Thyroid gland (tissue), 4 donors: ENCODE data around the gene AVP. TPM values are rescaled to one million over a fixed set of nuclear protein-coding genes. Genes with fewer than 3 reads are reported as not detected.
"Not testable (repeated sequence)": the region's sequence is repeated elsewhere in the genome, so short reads cannot be mapped to it uniquely, and the experiment has no call there.

Experiments
- DNase-seq, 2 donors: peaks; one replicate each; pipeline ENCODE4 v3.0.0-alpha.2; 2019
- H3K27ac ChIP-seq, 3 donors: fragments of 200-600 bp; sonication (generic); 1 replicate in 2 of 3; 2 replicates in 1 of 3; pipeline ENCODE4 v1.5.1; 2016 to 2019; ENCODE audit warnings: mild to moderate bottlenecking in 1 of 3, moderate library complexity in 1 of 3
- H3K27me3 ChIP-seq: fragments of 200-600 bp; sonication (generic); one replicate; pipeline ENCODE4 v1.5.1; 2019
- H3K36me3 ChIP-seq, 2 donors: fragments of 200-600 bp; sonication (generic); one replicate each; pipeline ENCODE4 v1.5.1; 2016 to 2019
- H3K4me1 ChIP-seq, 2 donors: fragments of 200-600 bp; sonication (generic); one replicate each; pipeline ENCODE4 v1.5.1; 2017 to 2019
- H3K4me3 ChIP-seq, 3 donors: fragments of 200-600 bp; sonication (generic); replicated peaks in 1 of 3; 1 replicate in 2 of 3; 2 replicates in 1 of 3; pipeline ENCODE4 v1.5.1; 2016; ENCODE audit warnings: mild to moderate bottlenecking in 1 of 3
- H3K9me3 ChIP-seq: fragments of 200-600 bp; sonication (generic); one replicate; pipeline ENCODE4 v1.5.1; 2017
- POLR2A ChIP-seq, 2 donors: fragments of 450-650 bp; IDR thresholded peaks; one replicate each; pipeline ENCODE4 v1.6.1; 2017; ENCODE audit warnings: antibody characterized with exemption in 2 of 2, mild to moderate bottlenecking in 2 of 2, moderate library complexity in 1 of 2
- WGBS, 2 donors: methylation state at CpG; one replicate each; pipeline ENCODE4 v1.1.5; 2017; 5-methylcytosine and 5-hydroxymethylcytosine counted together
- intact Hi-C: fragments of 100-400 bp; cut with DNase I; formaldehyde crosslinking; loops from one replicate; pipeline ENCODE4 v1.15.1; 2023
- total RNA-seq, 4 donors: library from RNA; depleted of rRNA; stranded (reverse); fragments of >200 nt; gene quantifications; one replicate each; pipeline ENCODE4 v1.2.3, GENCODE V29; 2016
- TF ChIP-seq, protein P1 (sequence below), 6 experiments: fragments of 200-600 bp in 3 of 6; fragments of 450-650 bp in 3 of 6; sonication (generic) in 3 of 6; IDR thresholded peaks; one replicate each; pipeline ENCODE4 v1.5.1; 2016 to 2019; ENCODE audit warnings: antibody characterized with exemption in 6 of 6, mild to moderate bottlenecking in 2 of 6, inconsistent platforms in 1 of 6, moderate library complexity in 1 of 6

The AVP gene
- total RNA-seq, 4 donors from 2014 or later, result not detected

DNA sequence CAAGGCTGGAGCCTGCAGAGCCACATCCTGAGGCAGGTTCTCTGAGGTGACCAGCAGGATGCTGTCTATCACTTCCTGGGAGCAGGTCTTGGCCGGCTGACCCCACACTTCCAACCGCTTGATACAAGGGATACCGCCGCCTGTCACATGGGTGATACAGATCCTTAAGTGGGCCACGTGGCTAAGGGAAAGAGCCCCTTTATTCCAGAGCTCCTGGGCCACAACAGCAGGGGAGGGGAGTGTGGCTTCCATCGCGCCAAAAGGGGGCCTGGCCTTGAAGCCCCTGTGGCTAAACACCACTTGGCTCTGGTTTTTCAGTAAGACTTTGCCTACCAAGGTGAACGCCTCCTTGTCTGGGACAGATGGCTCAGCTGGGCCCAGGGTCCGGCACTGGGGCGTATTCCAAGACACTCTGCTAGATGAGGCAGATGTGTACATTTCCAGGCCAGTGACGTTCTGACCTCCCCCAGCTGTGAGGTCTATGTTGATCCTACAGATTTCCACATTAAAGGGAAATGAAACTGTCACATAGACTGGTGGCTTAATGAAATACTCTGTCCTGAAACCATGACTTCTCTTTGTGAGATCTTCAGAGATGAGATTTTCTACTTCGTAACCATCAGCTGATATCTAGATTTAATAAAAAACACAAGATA lies 37.6 kb upstream of the AVP start:
- intact Hi-C loops, result no loop called here
- no peaks in the 10 kb centered on the region for H3K9me3 ChIP-seq
- no peak overlapping the region for H3K4me3 ChIP-seq
- no peak for TF ChIP-seq POLR2A (IDR thresholded peaks at IDR 0.05)
- TF ChIP-seq, protein P1, sequence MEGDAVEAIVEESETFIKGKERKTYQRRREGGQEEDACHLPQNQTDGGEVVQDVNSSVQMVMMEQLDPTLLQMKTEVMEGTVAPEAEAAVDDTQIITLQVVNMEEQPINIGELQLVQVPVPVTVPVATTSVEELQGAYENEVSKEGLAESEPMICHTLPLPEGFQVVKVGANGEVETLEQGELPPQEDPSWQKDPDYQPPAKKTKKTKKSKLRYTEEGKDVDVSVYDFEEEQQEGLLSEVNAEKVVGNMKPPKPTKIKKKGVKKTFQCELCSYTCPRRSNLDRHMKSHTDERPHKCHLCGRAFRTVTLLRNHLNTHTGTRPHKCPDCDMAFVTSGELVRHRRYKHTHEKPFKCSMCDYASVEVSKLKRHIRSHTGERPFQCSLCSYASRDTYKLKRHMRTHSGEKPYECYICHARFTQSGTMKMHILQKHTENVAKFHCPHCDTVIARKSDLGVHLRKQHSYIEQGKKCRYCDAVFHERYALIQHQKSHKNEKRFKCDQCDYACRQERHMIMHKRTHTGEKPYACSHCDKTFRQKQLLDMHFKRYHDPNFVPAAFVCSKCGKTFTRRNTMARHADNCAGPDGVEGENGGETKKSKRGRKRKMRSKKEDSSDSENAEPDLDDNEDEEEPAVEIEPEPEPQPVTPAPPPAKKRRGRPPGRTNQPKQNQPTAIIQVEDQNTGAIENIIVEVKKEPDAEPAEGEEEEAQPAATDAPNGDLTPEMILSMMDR (IDR thresholded peaks at IDR 0.05), result no peak
- H3K27me3 ChIP-seq, result no peaks in the 10 kb centered on the region
- no peak for DNase-seq
- H3K36me3 ChIP-seq, result peaks cover 8 to 12% of the 10 kb centered on the region in 2 donors
- H3K27ac ChIP-seq, result no peak overlapping the region
- peaks cover 3 to 5% of the 10 kb centered on the region in 2 donors for H3K4me1 ChIP-seq
- 93% methylated on average over 6 to 11 of the region's 12 CpGs for WGBS, 2 donors

GRCh38 chr20:3121271-3121911 lies 36.9 kb upstream of the AVP start:
- Histone ChIP-seq H3K4me1 (peaks cover 3 to 5% of the 10 kb centered on the region in 2 donors), H3K9me3 (no peaks in the 10 kb centered on the region), H3K4me3 (no peak overlapping the region), H3K27me3 (no peaks in the 10 kb centered on the region), H3K27ac (no peak overlapping the region), H3K36me3 (peaks cover 8 to 12% of the 10 kb centered on the region in 2 donors)
- TF ChIP-seq, protein P1 (IDR thresholded peaks at IDR 0.05), result no peak
- no peak for TF ChIP-seq POLR2A (IDR thresholded peaks at IDR 0.05)
- DNase-seq, result no peak
- intact Hi-C loops, result no loop called here
- WGBS, 2 donors, result 65 to 82% methylated on average over 8 to 11 of the region's 11 CpGs

- Histone ChIP-seq H3K27me3 (no peaks in the 10 kb centered on the region), H3K4me1 (peaks cover 3 to 5% of the 10 kb centered on the region in 2 donors), H3K4me3 (no peak overlapping the region), H3K9me3 (no peaks in the 10 kb centered on the region), H3K27ac (peak overlapping the region in 2 of 3 donors; percentile 51 to 64), H3K36me3 (peaks cover 8 to 12% of the 10 kb centered on the region in 2 donors)
- peak; percentile 48 to 54 for DNase-seq
- intact Hi-C loops, result loop anchor here (10.0 kb wide), 2 partner anchors 64 to 196 kb away; no protein-coding TSS in a partner anchor
- WGBS, 2 donors, result 53 to 62% methylated on average over 5 of the region's 5 CpGs
- TF ChIP-seq, protein P1 (IDR thresholded peaks at IDR 0.05), result no peak
- TF ChIP-seq POLR2A (IDR thresholded peaks at IDR 0.05), result no peak
Observed at GRCh38 chr20:3119044-3119443, 34.5 kb upstream of the AVP start.

DNA sequence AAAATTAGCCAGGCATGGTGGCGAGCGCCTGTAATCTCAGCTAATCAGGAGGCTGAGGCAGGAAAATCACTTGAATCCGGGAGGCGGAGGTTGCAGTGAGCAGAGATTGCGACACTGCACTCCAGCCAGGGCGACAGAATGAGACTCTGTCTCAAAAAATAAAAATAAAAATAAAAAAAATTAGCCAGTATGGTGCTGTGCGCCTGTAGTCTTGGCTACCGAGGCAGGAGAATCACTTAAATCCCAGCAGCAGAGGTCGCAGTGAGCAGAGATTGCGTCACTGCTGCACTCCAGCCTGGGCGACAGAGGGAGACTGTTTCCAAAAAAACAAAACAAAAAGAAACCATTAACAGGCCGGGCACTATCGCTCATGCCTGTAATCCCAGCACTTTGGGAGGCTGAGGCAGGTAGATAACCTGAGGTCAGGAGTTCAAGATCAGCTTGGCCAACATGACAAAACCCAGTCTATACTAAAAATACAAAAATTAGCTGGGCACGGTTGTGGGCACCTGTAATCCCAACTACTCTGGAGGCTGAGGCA lies 33.4 kb upstream of the AVP start:
- Histone ChIP-seq H3K27ac (peak overlapping the region; percentile 51 to 64 (median 59)), H3K36me3 (peaks cover 8 to 12% of the 10 kb centered on the region in 2 donors)
- DNase-seq, result peak; percentile 73 to 79
- H3K4me3 ChIP-seq, H3K4me1 ChIP-seq, H3K27me3 ChIP-seq, H3K9me3 ChIP-seq: not testable (repeated sequence)
- 50 to 52% methylated on average over 14 of the region's 14 CpGs for WGBS, 2 donors
- TF ChIP-seq, protein P1 (IDR thresholded peaks at IDR 0.05), result peak in 5 of 6 experiments; percentile 29 to 88 (median 72)
- intact Hi-C loops, result loop anchor here (10.0 kb wide), 2 partner anchors 63 to 197 kb away; no protein-coding TSS in a partner anchor

DNA sequence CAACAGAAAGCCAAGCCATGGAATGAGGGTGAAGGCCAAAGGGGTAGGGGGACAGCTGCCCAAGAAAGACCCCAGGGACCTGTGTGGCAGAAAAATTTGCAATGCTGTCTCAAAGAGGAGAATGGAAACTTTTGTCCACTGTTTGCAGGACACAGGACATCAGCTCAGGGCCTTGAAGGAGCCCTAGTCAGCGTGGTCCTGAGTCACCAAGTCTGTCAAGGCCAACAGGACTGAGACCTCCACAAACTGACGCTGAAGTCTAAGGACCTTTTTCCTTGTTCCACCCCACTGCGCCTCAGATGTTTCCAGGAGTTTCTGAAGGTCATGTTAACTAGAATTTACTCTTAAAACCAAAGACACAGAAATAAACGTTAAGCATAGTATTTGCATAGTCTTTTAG lies 31.8 kb upstream of the AVP start:
- peaks cover 1 to 3% of the 10 kb centered on the region in 2 donors for H3K36me3 ChIP-seq
- WGBS, 2 donors, result 90 to 93% methylated on average over 4 of the region's 4 CpGs
- TF ChIP-seq, protein P1 (IDR thresholded peaks at IDR 0.05), result no peak
- no peak for TF ChIP-seq POLR2A (IDR thresholded peaks at IDR 0.05)

More for the DNA sequence above, 31.8 kb upstream of the AVP start:
- intact Hi-C loops, result loop anchor here (10.0 kb wide), 2 partner anchors 62 to 198 kb away; no protein-coding TSS in a partner anchor
- Histone ChIP-seq H3K9me3 (no peaks in the 10 kb centered on the region), H3K4me3 (no peak overlapping the region), H3K27ac (no peak overlapping the region), H3K4me1 (peaks cover 3 to 5% of the 10 kb centered on the region in 2 donors), H3K27me3 (no peaks in the 10 kb centered on the region)
- DNase-seq, result no peak
